Measurements from ENCODE around the gene TRPC4.

TRPC4 gene

GRCh38 chr13:37869756-37870488 lies at the start of gene TRPC4:
TSS of gene TRPC4 (minus strand) at chr13:37869772. CDS start at chr13:37783333, 86,439 bp downstream.
- DNase-seq: no peak

GRCh38 chr13:37918751-37919150 lies 49.2 kb upstream of the TRPC4 start:
- no peak for DNase-seq

GRCh38 chr13:37918116-37918714 lies 48.6 kb upstream of the TRPC4 start:
- no peak for DNase-seq

- no peak for DNase-seq
Measured at GRCh38 chr13:37914781-37915391, 45.3 kb upstream of the TRPC4 start.

GRCh38 chr13:37910790-37911189 lies 41.2 kb upstream of the TRPC4 start:
- no peak for DNase-seq

GRCh38 chr13:37906880-37907279 lies 37.3 kb upstream of the TRPC4 start:
- no peak for DNase-seq

GRCh38 chr13:37905736-37906135 lies 36.2 kb upstream of the TRPC4 start:
- DNase-seq: no peak

- no peak for DNase-seq
Measured at GRCh38 chr13:37899753-37900152, 30.2 kb upstream of the TRPC4 start.

GRCh38 chr13:37893321-37893720 lies 23.7 kb upstream of the TRPC4 start:
- DNase-seq: no peak

GRCh38 chr13:37889820-37890219 lies 20.2 kb upstream of the TRPC4 start:
- no peak for DNase-seq

GRCh38 chr13:37889102-37889501 lies 19.5 kb upstream of the TRPC4 start:
- DNase-seq: no peak

GRCh38 chr13:37886879-37887278 lies 17.3 kb upstream of the TRPC4 start:
- DNase-seq: no peak

GRCh38 chr13:37884674-37885073 lies 15.1 kb upstream of the TRPC4 start:
- no peak for DNase-seq

- no peak for DNase-seq
Measured at GRCh38 chr13:37884026-37884425, 14.5 kb upstream of the TRPC4 start.

GRCh38 chr13:37878921-37879320 lies 9.3 kb upstream of the TRPC4 start:
- no peak for DNase-seq

GRCh38 chr13:37878496-37878895 lies 8.9 kb upstream of the TRPC4 start:
- no peak for DNase-seq

GRCh38 chr13:37870895-37871550 lies 1.5 kb upstream of the TRPC4 start:
- DNase-seq: no peak

GRCh38 chr13:37870489-37870845 lies 895 bp upstream of the TRPC4 start:
- no peak for DNase-seq

GRCh38 chr13:37869506-37869755 lies 141 bp downstream of the TRPC4 start:
- no peak for DNase-seq

- DNase-seq: no peak
Measured at GRCh38 chr13:37868691-37869505, 674 bp downstream of the TRPC4 start.

GRCh38 chr13:37863708-37864107 lies 5.9 kb downstream of the TRPC4 start:
- no peak for DNase-seq

GRCh38 chr13:37835392-37835791 lies 34.2 kb downstream of the TRPC4 start:
- no peak for DNase-seq

- no peak for DNase-seq
Measured at GRCh38 chr13:37833411-37833810, 36.2 kb downstream of the TRPC4 start.

Data from activated T-cell treated with anti-CD3 and anti-CD28 coated beads for 4 hours (primary cell).